DMS 273 (cell line): ENCODE data around the gene NOL8.
A peak's percentile ranks its signal among the peaks of the same experiment; 100 is the strongest.

Experiments used
- DNase-seq: peaks from one replicate; lab custom pipeline; 2025; ENCODE audit not compliant: unreplicated experiment; lab: John Stamatoyannopoulos, UW

NOL8 gene

GRCh38 chr9:92270511-92270910 is 54.6 kb downstream of the NOL8 start:
- DNase-seq, result no peak

DNA sequence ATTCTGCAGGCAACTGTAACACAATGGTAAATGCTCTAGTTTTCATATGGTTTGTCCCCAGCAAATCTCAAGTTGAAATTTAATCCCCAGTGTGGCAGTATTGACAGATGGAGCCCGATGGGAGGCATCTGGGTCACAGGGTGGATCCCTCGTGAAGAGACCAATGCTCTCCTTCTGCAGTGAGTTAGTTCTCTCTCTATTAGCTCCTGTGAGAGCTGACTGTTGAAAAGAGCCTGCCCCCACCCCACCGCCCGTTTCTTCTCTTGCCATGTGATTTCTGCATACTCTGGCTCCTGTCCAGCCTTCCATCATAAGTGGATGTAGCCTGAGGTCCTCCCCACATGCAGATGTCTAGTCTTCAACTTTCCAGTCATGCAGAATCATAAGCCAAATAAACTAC is 58.7 kb downstream of the NOL8 start:
- peak; percentile 93 for DNase-seq

- no peak for DNase-seq
Observed at GRCh38 chr9:92265154-92265553, 60.0 kb downstream of the NOL8 start.

- no peak for DNase-seq
Observed at GRCh38 chr9:92263131-92263530, 62.0 kb downstream of the NOL8 start.

GRCh38 chr9:92257327-92257726 is 67.8 kb downstream of the NOL8 start:
- no peak for DNase-seq

GRCh38 chr9:92254381-92255337 is 70.5 kb downstream of the NOL8 start:
- DNase-seq, result no peak

- no peak for DNase-seq
Observed at GRCh38 chr9:92253656-92254055, 71.5 kb downstream of the NOL8 start.

DNA sequence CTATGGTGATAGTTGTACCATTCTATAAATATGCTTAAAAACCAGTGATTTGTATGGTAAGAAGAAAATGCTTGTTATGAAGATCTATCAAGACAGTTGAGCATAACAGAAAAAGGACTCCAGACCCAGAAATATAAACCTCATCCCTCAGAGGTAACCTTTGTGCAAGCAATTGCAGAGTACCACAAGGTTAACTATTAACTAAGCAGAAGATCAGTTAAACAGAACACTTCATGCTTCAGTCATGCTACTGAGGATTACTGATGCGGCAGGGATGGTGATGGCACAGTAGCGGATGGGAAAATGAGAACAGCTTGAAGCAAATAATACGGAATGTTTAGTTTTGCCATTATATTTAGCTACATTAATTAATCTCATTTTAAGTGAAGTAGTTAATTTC is 77.2 kb downstream of the NOL8 start:
- DNase-seq, result no peak
